ENCODE measurements around the gene HEATR1. TPM values are rescaled to one million over a fixed set of nuclear protein-coding genes. Genes with fewer than 3 reads are reported as not detected.

Gene HEATR1
- total RNA-seq, 1 experiment from 2014 or later = 43.0 TPM

GRCh38 chr1:236642763-236643162, 38.4 kb upstream of the HEATR1 start:
- Histone ChIP-seq H3K9me3 (ENCODE audit: insufficient read depth, low read depth) (no peaks in the 10 kb centered on the region), H3K79me2 (ENCODE audit: low read depth) (no peaks in the 10 kb centered on the region), H3F3A (ENCODE audit: insufficient read depth, low read depth) (no peaks in the 10 kb centered on the region), H3K27me3 (ENCODE audit: insufficient read depth, low read depth) (peaks cover 70% of the 10 kb centered on the region), H3K4me1 (replicated peaks; ENCODE audit: insufficient read depth) (no peaks in the 10 kb centered on the region), H3K9me2 (ENCODE audit: insufficient read depth) (no peaks in the 10 kb centered on the region), H3K27ac (no peak overlapping the region), H3K4me2 (no peak overlapping the region), H3K36me3 (ENCODE audit: low read depth) (no peaks in the 10 kb centered on the region), H4K20me1 (ENCODE audit: insufficient read depth) (no peaks in the 10 kb centered on the region), H3K4me3 (no peak overlapping the region), H2AFZ (no peak overlapping the region)
- ChIA-PET CTCF (no interaction called here), POLR2A (ENCODE audit: unreplicated experiment) (no interaction called here)
- intact Hi-C loops (cut with micrococcal nuclease; ENCODE audit: unreplicated experiment) = no loop called here
- DNase-seq = no peak
- no TSS peak for BruUV-seq (replicated peaks)
- TF ChIP-seq CTCF (conservative IDR thresholded peaks at IDR 0.05) (no peak), EZH2 (IDR thresholded peaks at IDR 0.05; ENCODE audit: low read depth) (no peak)

DNA sequence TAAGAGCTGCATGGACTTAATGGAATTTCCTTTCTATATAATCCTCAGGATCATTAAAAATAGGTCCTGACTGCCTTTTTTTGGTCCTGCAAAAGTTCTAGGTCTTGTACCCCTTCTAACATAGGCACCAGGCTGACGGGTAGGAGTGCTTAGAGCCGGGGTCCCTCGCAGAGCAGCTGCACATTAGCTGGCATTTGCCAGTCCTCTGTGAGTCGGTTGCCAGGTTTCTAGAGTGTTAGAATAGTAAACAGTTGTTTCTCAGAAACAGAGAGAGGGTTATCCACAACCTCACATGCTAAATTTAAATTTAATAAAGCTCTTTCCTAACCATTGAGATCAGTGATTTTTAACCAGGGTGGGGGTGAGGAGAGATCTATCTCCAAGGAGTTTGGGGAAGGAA, 35.4 kb upstream of the HEATR1 start:
- CTCF ChIA-PET = interaction anchor here (0.5 kb wide), 1 partner anchor 8 kb away, joined by 4 read pairs; no protein-coding TSS in a partner anchor
- Histone ChIP-seq H3K9me3 (ENCODE audit: insufficient read depth, low read depth) (no peaks in the 10 kb centered on the region), H3K36me3 (ENCODE audit: low read depth) (no peaks in the 10 kb centered on the region), H3K9me2 (ENCODE audit: insufficient read depth) (no peaks in the 10 kb centered on the region), H3K79me2 (ENCODE audit: low read depth) (no peaks in the 10 kb centered on the region), H3F3A (ENCODE audit: insufficient read depth, low read depth) (no peaks in the 10 kb centered on the region), H3K27ac (no peak overlapping the region), H3K4me3 (no peak overlapping the region), H2AFZ (no peak overlapping the region), H3K4me2 (no peak overlapping the region), H3K27me3 (ENCODE audit: insufficient read depth, low read depth) (peaks cover 78% of the 10 kb centered on the region), H4K20me1 (ENCODE audit: insufficient read depth) (no peaks in the 10 kb centered on the region), H3K4me1 (replicated peaks; ENCODE audit: insufficient read depth) (no peaks in the 10 kb centered on the region)
- no peak for DNase-seq
- POLR2A ChIA-PET (ENCODE audit: unreplicated experiment) = no interaction called here
- TF ChIP-seq CTCF (conservative IDR thresholded peaks at IDR 0.05) (no peak), EZH2 (IDR thresholded peaks at IDR 0.05; ENCODE audit: low read depth) (no peak)
- no TSS peak for BruUV-seq (replicated peaks)
- intact Hi-C loops (cut with micrococcal nuclease; ENCODE audit: unreplicated experiment) = no loop called here

DNA sequence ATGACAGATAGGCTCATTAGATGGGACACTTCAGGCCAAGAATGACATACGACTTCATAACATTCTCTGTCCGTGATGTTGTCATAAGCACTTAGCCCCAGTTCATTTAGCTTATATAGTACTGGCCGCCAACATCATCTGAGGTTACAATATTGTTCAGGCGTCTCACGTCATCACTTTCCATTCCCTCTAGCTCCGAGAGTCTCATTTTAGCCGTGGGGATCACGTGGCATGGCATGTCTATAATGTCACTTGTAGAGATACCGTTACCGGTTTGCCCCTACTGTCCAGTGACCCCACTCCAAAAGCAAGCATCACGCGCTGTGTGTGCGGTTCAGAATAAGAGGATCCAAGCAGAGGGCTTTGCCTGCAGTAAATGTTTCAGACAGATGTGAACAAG, 34.6 kb upstream of the HEATR1 start:
- Histone ChIP-seq H3K79me2 (ENCODE audit: low read depth) (no peaks in the 10 kb centered on the region), H3K36me3 (ENCODE audit: low read depth) (no peaks in the 10 kb centered on the region), H2AFZ (no peak overlapping the region), H3K4me1 (replicated peaks; ENCODE audit: insufficient read depth) (no peaks in the 10 kb centered on the region), H3K9me3 (ENCODE audit: insufficient read depth, low read depth) (no peaks in the 10 kb centered on the region), H3K4me3 (no peak overlapping the region), H3F3A (ENCODE audit: insufficient read depth, low read depth) (no peaks in the 10 kb centered on the region), H3K4me2 (no peak overlapping the region), H3K27ac (no peak overlapping the region), H3K27me3 (ENCODE audit: insufficient read depth, low read depth) (peaks cover 82% of the 10 kb centered on the region), H4K20me1 (ENCODE audit: insufficient read depth) (no peaks in the 10 kb centered on the region), H3K9me2 (ENCODE audit: insufficient read depth) (no peaks in the 10 kb centered on the region)
- ChIA-PET CTCF (no interaction called here), POLR2A (ENCODE audit: unreplicated experiment) (no interaction called here)
- no peak for DNase-seq
- intact Hi-C loops (cut with micrococcal nuclease; ENCODE audit: unreplicated experiment) = no loop called here
- no peak for TF ChIP-seq CTCF (conservative IDR thresholded peaks at IDR 0.05)
- TF ChIP-seq EZH2 (IDR thresholded peaks at IDR 0.05; ENCODE audit: low read depth) = no peak
- BruUV-seq (replicated peaks) = no TSS peak
